Measurements from ENCODE around the gene ANKRD33B. TPM values are rescaled to one million over a fixed set of nuclear protein-coding genes. Genes with fewer than 3 reads are reported as not detected.

ANKRD33B gene
- total and polyA plus RNA-seq, 10 donors = 2.0 to 37.8 (median 24.6) TPM

DNA sequence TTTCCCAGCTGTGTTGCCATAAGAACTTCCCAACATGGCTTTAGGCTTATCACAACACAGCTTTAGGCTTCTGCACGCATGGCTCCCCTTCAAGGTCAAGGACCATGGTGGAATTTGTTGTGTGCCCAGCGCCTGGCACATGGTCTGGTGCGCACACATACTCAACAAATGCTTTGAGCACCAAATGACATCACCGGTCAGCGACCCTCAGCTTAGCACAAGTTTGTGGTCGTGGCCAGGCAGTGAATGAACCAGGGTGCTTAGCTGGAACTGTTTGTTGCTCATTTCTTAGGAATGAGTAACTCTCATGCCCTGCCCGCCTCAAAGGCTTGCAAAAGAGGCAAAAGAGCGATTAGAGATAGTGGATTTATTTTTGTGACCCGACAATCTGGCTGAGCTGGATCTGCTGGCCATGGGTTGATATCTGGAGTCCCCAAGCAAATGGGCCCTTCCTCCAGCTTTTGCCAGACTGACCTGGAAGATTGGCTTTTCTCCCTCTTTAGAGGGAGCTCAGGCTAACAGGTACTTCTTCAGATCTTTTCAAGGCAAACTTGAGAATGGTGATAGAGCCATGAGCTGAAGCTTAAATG, 138.3 kb downstream of the ANKRD33B start:
- H3K27me3 ChIP-seq (replicated peaks in 1 of 7) = no peaks in the 10 kb centered on the region
- 91 to 96% (median 95%) methylated on average over 9 of the region's 9 CpGs for WGBS, 5 donors
- peaks cover 7 to 84% (median 29%) of the 10 kb centered on the region in 6 donors for H3K4me1 ChIP-seq
- peaks cover 0 to 30% (median 0%) of the 10 kb centered on the region in 6 donors for H3K36me3 ChIP-seq
- H3K9me3 ChIP-seq = no peaks in the 10 kb centered on the region
- DNase-seq = no peak
- no peak for TF ChIP-seq POLR2A (IDR thresholded peaks at IDR 0.05)
- TF ChIP-seq, protein P1, sequence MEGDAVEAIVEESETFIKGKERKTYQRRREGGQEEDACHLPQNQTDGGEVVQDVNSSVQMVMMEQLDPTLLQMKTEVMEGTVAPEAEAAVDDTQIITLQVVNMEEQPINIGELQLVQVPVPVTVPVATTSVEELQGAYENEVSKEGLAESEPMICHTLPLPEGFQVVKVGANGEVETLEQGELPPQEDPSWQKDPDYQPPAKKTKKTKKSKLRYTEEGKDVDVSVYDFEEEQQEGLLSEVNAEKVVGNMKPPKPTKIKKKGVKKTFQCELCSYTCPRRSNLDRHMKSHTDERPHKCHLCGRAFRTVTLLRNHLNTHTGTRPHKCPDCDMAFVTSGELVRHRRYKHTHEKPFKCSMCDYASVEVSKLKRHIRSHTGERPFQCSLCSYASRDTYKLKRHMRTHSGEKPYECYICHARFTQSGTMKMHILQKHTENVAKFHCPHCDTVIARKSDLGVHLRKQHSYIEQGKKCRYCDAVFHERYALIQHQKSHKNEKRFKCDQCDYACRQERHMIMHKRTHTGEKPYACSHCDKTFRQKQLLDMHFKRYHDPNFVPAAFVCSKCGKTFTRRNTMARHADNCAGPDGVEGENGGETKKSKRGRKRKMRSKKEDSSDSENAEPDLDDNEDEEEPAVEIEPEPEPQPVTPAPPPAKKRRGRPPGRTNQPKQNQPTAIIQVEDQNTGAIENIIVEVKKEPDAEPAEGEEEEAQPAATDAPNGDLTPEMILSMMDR (IDR thresholded peaks at IDR 0.05 in 8 of 11, conservative IDR thresholded peaks at IDR 0.05 in 3 of 11) = no peak
- TF ChIP-seq POLR2AphosphoS5 (IDR thresholded peaks at IDR 0.05) = no peak
- no peak overlapping the region for H3K27ac ChIP-seq
- intact Hi-C loops (cut with DNase I; ENCODE audit: low total_unique reads) = no loop called here
- no peak overlapping the region for H3K4me3 ChIP-seq

DNA sequence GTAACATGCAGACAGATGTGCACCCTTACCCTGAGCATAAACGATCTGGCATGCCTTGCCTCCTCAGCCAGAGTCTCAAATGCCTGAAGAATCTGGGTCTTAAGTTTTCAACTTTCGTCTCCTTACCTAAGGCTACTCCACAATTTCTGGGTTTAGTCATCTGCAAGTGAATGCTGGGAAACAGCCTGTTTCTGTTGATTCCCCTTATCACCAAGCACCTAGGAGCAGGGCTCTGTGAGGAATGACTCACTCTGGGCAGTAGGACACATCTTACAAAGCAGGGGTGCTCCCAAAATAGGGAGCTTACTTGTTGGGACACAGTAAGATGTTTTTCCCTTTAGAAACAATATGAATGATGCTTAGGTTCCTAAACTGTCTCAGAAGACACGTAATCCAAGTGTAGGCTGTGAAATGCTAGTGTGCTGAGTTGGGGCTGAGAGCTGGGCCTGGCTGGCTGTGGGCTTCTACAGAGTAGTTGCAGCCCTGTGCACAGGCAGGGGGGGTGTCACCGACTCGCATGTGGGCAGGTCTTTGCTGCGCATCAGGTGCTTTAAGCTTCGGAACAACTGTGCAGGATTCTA, 139.1 kb downstream of the ANKRD33B start:
- Histone ChIP-seq H3K27ac (no peak overlapping the region), H3K9me3 (no peaks in the 10 kb centered on the region), H3K36me3 (peaks cover 0 to 34% (median 0%) of the 10 kb centered on the region in 6 donors), H3K4me1 (peaks cover 7 to 84% (median 29%) of the 10 kb centered on the region in 6 donors), H3K27me3 (replicated peaks in 1 of 7) (no peaks in the 10 kb centered on the region), H3K4me3 (no peak overlapping the region)
- intact Hi-C loops (cut with DNase I; ENCODE audit: low total_unique reads) = no loop called here
- TF ChIP-seq, protein P1 (IDR thresholded peaks at IDR 0.05 in 8 of 11, conservative IDR thresholded peaks at IDR 0.05 in 3 of 11) = no peak
- TF ChIP-seq POLR2AphosphoS5 (IDR thresholded peaks at IDR 0.05) = no peak
- no peak for TF ChIP-seq POLR2A (IDR thresholded peaks at IDR 0.05)
- 71 to 96% (median 86%) methylated on average over 7 of the region's 7 CpGs for WGBS, 5 donors
- DNase-seq = no peak

DNA sequence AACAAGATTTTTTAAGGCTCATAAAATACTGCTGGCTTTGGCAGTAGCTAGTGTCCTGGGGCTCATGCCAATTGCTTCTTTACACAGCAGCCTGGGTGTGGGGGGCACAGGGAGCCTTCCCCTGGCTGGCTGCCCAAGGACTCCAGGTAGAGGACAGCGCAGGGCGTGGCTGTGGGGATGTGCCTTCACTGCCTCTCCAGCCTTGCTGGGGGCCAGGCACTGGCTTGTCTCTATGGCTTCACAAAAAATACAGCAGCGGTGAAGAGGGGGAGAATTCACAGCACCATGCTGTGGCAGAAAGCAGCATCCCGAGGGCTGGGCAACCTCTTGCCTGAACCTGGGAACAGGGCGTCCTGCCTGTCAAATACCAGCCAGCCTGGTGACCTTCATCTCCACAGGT, 139.8 kb downstream of the ANKRD33B start:
- 88 to 99% (median 95%) methylated on average over 3 to 5 of the region's 5 CpGs for WGBS, 5 donors
- TF ChIP-seq, protein P1 (IDR thresholded peaks at IDR 0.05 in 8 of 11, conservative IDR thresholded peaks at IDR 0.05 in 3 of 11) = no peak
- TF ChIP-seq POLR2A (IDR thresholded peaks at IDR 0.05) (no peak), POLR2AphosphoS5 (IDR thresholded peaks at IDR 0.05) (no peak)
- Histone ChIP-seq H3K36me3 (peaks cover 0 to 34% (median 0%) of the 10 kb centered on the region in 6 donors), H3K27ac (no peak overlapping the region), H3K27me3 (replicated peaks in 1 of 7) (no peaks in the 10 kb centered on the region), H3K4me3 (no peak overlapping the region), H3K9me3 (no peaks in the 10 kb centered on the region), H3K4me1 (peaks cover 7 to 79% (median 29%) of the 10 kb centered on the region in 6 donors)
- intact Hi-C loops (cut with DNase I; ENCODE audit: low total_unique reads) = no loop called here
- no peak for DNase-seq

DNA sequence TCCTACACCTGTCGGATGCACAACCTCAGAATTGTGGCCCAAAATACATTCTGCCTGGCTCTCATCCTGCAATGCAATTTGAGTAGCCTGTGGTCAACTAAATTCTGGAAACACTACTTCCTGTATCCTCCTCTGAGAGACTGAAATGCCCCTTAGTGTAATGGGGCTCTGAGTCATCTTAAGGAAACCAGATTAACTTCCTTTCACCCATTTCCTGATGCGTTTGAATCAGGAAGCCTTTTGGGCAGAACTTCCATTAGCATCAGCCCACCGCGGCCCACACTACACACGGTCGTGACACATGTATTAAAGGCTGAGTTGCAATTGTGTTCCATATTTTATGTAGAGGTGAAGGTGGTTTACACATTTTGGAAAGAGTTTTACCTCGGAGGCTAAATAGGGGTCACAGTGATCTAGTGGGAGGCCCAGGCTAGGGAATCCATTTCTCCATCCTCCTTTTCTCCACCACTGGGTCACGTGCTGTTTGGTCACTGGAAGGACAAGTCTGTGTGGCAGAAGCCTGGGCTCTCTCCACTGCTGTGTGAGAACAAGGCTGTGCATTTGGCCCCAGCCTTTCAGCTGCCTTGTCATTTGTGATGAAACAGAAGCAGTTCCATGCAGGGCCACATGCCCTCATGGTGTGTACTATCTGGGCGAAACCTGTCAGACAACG, 141.2 kb downstream of the ANKRD33B start:
- Histone ChIP-seq H3K9me3 (no peaks in the 10 kb centered on the region), H3K27me3 (replicated peaks in 1 of 7) (no peaks in the 10 kb centered on the region), H3K27ac (peak overlapping the region in 3 of 8 donors; percentile 26 to 55 (median 47)), H3K4me1 (peaks cover 7 to 65% (median 29%) of the 10 kb centered on the region in 6 donors), H3K4me3 (no peak overlapping the region), H3K36me3 (peaks cover 0 to 40% (median 0%) of the 10 kb centered on the region in 6 donors)
- intact Hi-C loops (cut with DNase I; ENCODE audit: low total_unique reads) = no loop called here
- no peak for DNase-seq
- WGBS, 5 donors = 37 to 50% (median 42%) methylated on average over 10 of the region's 10 CpGs
- TF ChIP-seq POLR2AphosphoS5 (IDR thresholded peaks at IDR 0.05) (peak in 1 of 3 donors; percentile 15), POLR2A (IDR thresholded peaks at IDR 0.05) (no peak)
